AG04449 (cell line): ENCODE data around the gene SEC14L1.
A peak's percentile ranks its signal among the peaks of the same experiment; 100 is the strongest.

Experiments
- CTCF ChIA-PET: fragments of 350-600 bp; formaldehyde crosslinking; extraction: SDS; loops from one replicate; lab custom pipeline; 2021; ENCODE audit warnings: antibody characterized with exemption; lab: Yijun Ruan, JAX
- POLR2A ChIA-PET: fragments of 400-600, 350-600 bp; formaldehyde crosslinking; extraction: SDS; loops from one replicate; lab custom pipeline; 2020; ENCODE audit warnings: antibody characterized with exemption, inconsistent platforms; lab: Yijun Ruan, JAX
- DNase-seq: peaks from one replicate; pipeline ENCODE4 v3.0.0-alpha.2; 2010; ENCODE audit warnings: low read depth, low spot score
- H3K4me3 ChIP-seq: 2 replicates; pipeline ENCODE4 v1.5.1; 2011; ENCODE audit warnings: low read depth, mild to moderate bottlenecking, control low read depth, low read length
- TF ChIP-seq, protein P1 (sequence below): IDR thresholded peaks from one replicate; pipeline ENCODE4 v1.5.1; 2011; ENCODE audit warnings: mild to moderate bottlenecking, moderate library complexity, low read length, control low read depth, inconsistent platforms; ENCODE audit not compliant: insufficient read depth; ENCODE audit errors: missing control alignments

The SEC14L1 gene

GRCh38 chr17:77204536-77204935, 63.8 kb downstream of the SEC14L1 start:
- no peak overlapping the region for H3K4me3 ChIP-seq
- ChIA-PET CTCF (no interaction called here), POLR2A (no interaction called here)
- DNase-seq, result no peak
- TF ChIP-seq, protein P1, sequence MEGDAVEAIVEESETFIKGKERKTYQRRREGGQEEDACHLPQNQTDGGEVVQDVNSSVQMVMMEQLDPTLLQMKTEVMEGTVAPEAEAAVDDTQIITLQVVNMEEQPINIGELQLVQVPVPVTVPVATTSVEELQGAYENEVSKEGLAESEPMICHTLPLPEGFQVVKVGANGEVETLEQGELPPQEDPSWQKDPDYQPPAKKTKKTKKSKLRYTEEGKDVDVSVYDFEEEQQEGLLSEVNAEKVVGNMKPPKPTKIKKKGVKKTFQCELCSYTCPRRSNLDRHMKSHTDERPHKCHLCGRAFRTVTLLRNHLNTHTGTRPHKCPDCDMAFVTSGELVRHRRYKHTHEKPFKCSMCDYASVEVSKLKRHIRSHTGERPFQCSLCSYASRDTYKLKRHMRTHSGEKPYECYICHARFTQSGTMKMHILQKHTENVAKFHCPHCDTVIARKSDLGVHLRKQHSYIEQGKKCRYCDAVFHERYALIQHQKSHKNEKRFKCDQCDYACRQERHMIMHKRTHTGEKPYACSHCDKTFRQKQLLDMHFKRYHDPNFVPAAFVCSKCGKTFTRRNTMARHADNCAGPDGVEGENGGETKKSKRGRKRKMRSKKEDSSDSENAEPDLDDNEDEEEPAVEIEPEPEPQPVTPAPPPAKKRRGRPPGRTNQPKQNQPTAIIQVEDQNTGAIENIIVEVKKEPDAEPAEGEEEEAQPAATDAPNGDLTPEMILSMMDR, result no peak

- DNase-seq, result no peak
- TF ChIP-seq, protein P1, result no peak
- POLR2A ChIA-PET, result no interaction called here
- CTCF ChIA-PET, result interaction anchor here (1.0 to 5.0 kb wide), 4 partner anchors 9 to 118 kb away, joined by 4 to 52 read pairs (median 6); no protein-coding TSS in a partner anchor
- no peak overlapping the region for H3K4me3 ChIP-seq
Observed at GRCh38 chr17:77205396-77206125, 64.8 kb downstream of the SEC14L1 start.

DNA sequence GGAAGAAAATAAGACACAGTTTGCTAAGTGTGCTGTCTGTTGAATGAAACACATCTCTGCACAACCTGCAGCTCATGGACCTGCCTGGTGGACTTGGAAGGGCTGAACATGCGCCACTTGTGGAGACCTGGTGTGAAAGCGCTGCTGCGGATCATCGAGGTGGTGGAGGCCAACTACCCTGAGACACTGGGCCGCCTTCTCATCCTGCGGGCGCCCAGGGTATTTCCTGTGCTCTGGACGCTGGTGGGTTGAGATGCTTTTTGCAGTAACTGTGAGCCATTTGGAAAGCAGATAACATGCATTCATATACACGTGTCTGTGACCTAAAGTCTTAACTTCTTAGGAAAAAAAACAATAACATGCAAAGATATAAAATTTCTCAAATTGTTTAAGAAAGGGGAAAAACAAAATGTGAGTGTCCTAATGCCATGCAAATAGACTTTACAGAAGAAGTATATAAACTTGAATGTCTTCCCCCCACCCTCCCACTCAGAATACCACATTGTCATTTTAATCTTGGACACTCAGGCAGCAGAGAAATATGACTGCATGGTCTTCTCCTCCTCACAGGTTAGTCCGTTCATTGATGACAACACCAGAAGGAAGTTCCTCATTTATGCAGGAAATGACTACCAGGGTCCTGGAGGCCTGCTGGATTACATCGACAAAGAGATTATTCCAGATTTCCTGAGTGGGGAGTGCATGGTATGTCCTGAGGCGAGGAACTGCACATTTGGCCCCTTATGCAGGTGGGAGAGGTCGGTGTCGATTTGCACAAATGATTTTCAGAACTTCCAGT, 65.6 kb downstream of the SEC14L1 start:
- CTCF ChIA-PET, result interaction anchor here (1.0 to 5.0 kb wide), 6 partner anchors 10 to 119 kb away, joined by 3 to 52 read pairs (median 6); no protein-coding TSS in a partner anchor
- H3K4me3 ChIP-seq, result no peak overlapping the region
- POLR2A ChIA-PET, result no interaction called here
- DNase-seq, result no peak
- TF ChIP-seq, protein P1, result no peak

- no peak for DNase-seq
- ChIA-PET CTCF (interaction anchor here (0.7 to 5.0 kb wide), 13 partner anchors 12 to 151 kb away, joined by 3 to 52 read pairs (median 4); no protein-coding TSS in a partner anchor), POLR2A (interaction anchor here (0.5 kb wide), 1 partner anchor 112 kb away, joined by 5 read pairs; no protein-coding TSS in a partner anchor)
- TF ChIP-seq, protein P1, result no peak
- H3K4me3 ChIP-seq, result no peak overlapping the region
Observed at GRCh38 chr17:77207689-77208216, 67.0 kb downstream of the SEC14L1 start.

- H3K4me3 ChIP-seq, result no peak overlapping the region
- CTCF ChIA-PET, result interaction anchor here (0.7 to 5.0 kb wide), 14 partner anchors 13 to 151 kb away, joined by 3 to 52 read pairs (median 4); no protein-coding TSS in a partner anchor
- POLR2A ChIA-PET, result interaction anchor here (0.5 to 0.8 kb wide), 2 partner anchors 113 to 120 kb away, joined by 3 to 5 read pairs; no protein-coding TSS in a partner anchor
- no peak for DNase-seq
- TF ChIP-seq, protein P1, result peak; percentile 33
Observed at GRCh38 chr17:77208217-77208808, 67.5 kb downstream of the SEC14L1 start.
